ENCODE measurements around the gene OR13C8.
"Not testable (repeated sequence)": the region's sequence is repeated elsewhere in the genome, so short reads cannot be mapped to it uniquely, and the experiment has no call there.

OR13C8 gene, protein sequence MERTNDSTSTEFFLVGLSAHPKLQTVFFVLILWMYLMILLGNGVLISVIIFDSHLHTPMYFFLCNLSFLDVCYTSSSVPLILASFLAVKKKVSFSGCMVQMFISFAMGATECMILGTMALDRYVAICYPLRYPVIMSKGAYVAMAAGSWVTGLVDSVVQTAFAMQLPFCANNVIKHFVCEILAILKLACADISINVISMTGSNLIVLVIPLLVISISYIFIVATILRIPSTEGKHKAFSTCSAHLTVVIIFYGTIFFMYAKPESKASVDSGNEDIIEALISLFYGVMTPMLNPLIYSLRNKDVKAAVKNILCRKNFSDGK

GRCh38 chr9:104568868-104569267, at the start of gene OR13C8:
Gene OR13C8, plus strand, starts transcription at chr9:104569168. Its CDS starts 0 bp downstream, at chr9:104569168.
- DNase-seq, result no peak
- in situ Hi-C loops (cut with MboI; ENCODE audit: low pct_unique_long_range_greater_than_20kb, low sequenced_read_pairs), result no loop called here

- DNase-seq; in situ Hi-C loops (cut with MboI; ENCODE audit: low pct_unique_long_range_greater_than_20kb, low sequenced_read_pairs): not testable (repeated sequence)
These were observed 48.7 kb upstream of the OR13C8 start for GRCh38 chr9:104520241-104520640.

DNA sequence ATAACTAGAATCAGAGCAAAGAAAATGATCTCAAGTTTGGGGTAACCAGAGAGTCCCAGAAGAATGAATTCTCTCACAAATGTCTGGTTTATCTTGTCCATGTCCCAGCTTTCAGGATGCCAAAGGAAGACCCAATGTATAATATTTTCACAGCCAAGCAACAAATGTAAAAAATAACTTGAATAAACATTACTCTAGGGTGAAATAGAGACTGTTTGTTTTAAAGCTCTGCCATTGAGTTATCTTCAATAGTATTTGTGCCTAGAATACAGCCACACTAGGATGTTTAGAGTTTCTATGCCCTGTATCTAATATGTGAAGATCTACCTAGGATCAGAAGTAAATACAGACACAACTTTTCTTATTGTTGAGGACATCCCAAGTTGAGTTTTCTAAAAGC, 41.9 kb upstream of the OR13C8 start, which contains the start of gene OR13C4:
Gene OR13C4 (minus strand): TSS at position 101 of the 400 bp plus-strand sequence. CDS start 0 bp downstream, at position 101.
- DNase-seq, result no peak
- in situ Hi-C loops (cut with MboI; ENCODE audit: low pct_unique_long_range_greater_than_20kb, low sequenced_read_pairs), result no loop called here

DNA sequence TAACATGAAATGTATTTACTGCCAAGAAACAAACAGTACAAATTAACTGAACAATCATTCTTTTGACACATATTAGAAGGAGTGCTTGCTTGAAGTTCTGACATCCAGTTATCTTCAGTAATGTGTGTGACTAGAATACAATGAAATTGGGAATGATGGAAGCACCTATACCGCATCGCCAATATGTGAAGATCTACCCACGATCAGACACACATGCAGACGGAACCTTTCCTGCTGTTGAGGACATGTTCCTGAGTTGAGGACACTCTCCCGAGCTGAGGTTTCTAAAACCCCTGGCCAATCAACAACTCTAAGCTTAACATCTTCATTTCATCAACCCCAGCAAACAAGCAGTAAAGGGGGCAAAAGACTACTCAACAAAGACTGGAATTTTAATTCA, 32.2 kb upstream of the OR13C8 start, which contains the start of gene OR13C3:
Gene OR13C3 (minus strand): TSS at position 101 of the 400 bp plus-strand sequence. CDS start 133 bp downstream, outside the sequence.
- in situ Hi-C loops (cut with MboI; ENCODE audit: low pct_unique_long_range_greater_than_20kb, low sequenced_read_pairs), result no loop called here

DNA sequence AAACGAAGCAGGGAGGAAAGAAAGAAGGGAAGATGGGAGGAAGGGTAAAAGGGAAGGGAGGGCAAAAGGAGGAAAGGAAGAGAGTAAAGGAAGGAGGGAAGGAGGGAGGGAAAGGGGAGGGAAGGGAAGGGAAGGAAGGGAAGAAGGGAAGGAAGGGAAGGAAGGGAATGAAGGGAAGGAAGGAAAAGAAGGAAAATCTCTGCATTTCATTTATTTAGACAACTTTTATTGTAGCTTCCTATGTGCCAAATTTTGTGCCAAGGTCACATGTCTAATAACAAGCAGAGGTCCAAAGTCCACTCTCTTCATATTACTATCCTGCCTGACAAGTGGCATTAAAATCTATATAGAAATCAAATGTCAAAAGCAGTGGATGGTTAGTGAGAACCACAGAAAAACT, 29.7 kb upstream of the OR13C8 start:
- no peak for DNase-seq
- in situ Hi-C loops (cut with MboI; ENCODE audit: low pct_unique_long_range_greater_than_20kb, low sequenced_read_pairs), result no loop called here

More for the DNA sequence above, 32.2 kb upstream of the OR13C8 start, which contains the start of gene OR13C3:
- no peak for DNase-seq

GRCh38 chr9:104544644-104545043, 24.3 kb upstream of the OR13C8 start:
- no peak for DNase-seq
- in situ Hi-C loops (cut with MboI; ENCODE audit: low pct_unique_long_range_greater_than_20kb, low sequenced_read_pairs), result no loop called here

GRCh38 chr9:104553261-104553660, 15.7 kb upstream of the OR13C8 start:
- no peak for DNase-seq
- in situ Hi-C loops (cut with MboI; ENCODE audit: low pct_unique_long_range_greater_than_20kb, low sequenced_read_pairs), result no loop called here

DNA sequence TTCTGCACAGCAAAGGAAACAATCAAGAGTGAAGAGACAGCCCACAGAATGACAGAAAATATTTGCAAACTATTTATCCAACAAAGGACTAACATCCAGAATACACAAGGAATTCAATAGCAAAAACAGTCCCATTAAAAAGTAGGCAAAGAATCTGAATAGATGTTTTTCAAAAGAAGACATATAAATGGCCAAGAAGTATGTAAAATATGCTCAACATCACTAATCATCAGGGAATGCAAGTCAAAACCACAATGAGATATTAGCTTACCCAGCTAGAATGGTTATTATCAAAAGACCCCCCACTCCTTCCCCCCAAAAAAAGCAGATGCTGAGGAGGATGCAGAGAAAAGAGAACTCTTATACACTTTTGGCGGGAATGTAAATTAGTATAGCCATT, 13.4 kb upstream of the OR13C8 start:
- no peak for DNase-seq
- in situ Hi-C loops (cut with MboI; ENCODE audit: low pct_unique_long_range_greater_than_20kb, low sequenced_read_pairs), result no loop called here

DNA sequence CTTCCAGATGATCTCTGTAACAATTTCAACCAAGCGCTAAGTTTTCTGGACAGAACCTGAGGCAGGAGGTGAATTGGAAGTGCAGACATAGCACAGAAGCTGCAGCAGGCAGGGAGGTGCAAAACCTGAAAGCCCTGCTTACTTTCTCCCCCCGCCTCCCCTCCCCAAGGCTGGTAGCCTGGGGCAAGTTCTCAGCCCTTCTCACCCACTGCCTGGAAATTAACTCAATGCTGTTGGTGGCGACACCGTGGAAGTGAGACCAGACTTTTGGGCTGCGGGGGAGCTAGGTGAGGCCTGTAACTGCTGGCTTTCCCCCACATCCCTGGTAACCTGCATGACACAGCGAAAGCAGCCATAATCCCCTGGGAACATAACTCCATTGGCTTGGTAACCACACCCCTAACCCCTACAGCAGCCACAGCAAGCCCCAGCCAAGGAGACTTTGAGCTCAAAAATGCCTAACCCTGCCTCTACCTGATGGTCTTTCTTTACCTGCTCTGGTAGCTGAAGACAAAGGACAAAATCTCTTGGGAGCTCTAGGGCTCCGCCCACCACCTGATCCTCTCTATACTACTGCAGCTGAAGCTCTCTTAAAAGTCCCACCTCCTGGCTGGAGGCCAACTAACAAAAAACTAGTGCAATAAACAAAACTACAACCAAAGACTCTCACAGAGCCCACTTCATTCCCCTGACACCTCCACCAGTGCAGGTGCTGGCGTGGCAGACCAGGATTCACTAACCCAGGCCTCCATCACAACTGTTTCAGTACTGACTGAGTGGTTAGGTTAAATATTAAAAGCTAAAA, 11.9 kb upstream of the OR13C8 start:
- in situ Hi-C loops (cut with MboI; ENCODE audit: low pct_unique_long_range_greater_than_20kb, low sequenced_read_pairs), result no loop called here
- no peak for DNase-seq

- in situ Hi-C loops (cut with MboI; ENCODE audit: low pct_unique_long_range_greater_than_20kb, low sequenced_read_pairs), result no loop called here
- no peak for DNase-seq
These were observed 4.6 kb upstream of the OR13C8 start for GRCh38 chr9:104564358-104564757.

DNA sequence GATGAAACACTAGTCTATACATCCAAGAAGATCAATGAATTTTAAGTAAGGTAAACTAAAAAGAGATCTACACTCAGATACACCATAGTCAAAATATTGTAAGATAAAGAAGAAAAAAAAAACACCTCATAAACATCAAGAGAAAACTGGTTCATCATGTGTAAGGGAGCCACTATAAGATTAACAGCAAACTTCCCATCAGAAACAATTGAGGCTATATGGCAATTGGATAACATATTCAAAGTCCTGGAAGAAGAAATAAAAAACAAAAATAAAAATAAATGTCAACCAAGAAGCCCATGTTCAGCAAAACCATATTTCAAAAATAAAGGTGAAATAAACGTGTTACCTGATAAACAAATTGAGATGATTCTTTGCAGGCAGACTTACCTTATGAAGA, 3.6 kb downstream of the OR13C8 start:
- in situ Hi-C loops (cut with MboI; ENCODE audit: low pct_unique_long_range_greater_than_20kb, low sequenced_read_pairs), result no loop called here
- DNase-seq, result no peak

- DNase-seq, result no peak
- in situ Hi-C loops (cut with MboI; ENCODE audit: low pct_unique_long_range_greater_than_20kb, low sequenced_read_pairs), result no loop called here
These were observed 6.5 kb downstream of the OR13C8 start for GRCh38 chr9:104575456-104575855.

DNA sequence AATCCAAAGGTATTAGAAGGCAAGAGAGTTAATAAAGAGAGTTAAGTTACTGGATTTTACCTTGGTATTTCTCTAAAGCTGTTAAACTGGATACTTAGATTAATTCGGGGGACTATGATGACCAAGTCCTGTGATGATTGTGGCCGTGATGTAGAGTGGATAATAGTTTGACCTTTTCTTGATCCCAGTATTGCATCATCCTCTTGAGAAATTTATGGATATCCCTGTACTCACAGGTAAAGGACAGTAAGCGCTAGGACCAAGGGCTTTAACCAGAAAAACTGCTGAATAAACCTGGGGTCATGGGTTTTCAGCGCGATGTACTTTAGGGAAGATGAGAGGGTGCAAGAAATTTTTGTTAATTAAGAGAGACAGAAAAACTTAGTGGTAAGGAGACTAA, 8.3 kb downstream of the OR13C8 start:
- no peak for DNase-seq
- in situ Hi-C loops (cut with MboI; ENCODE audit: low pct_unique_long_range_greater_than_20kb, low sequenced_read_pairs), result no loop called here

DNA sequence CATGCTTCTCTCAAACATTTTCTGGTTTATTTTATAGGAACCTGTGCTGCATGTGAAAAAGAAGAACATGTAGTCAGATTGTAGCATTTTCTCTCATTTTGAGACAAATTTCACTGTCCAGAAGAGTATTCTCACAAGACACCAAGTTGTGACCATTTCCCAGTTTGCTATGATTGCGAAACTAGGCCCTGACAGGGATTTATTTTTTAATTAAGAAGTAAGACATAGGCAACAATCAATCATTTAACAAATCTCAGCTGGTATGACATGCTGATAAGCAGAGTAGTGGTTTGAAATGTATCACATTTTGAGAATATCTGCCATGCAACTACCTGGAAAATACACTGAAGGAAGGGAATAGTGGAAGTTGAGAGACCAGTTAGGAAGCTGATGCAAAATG, 11.6 kb downstream of the OR13C8 start:
- DNase-seq, result no peak
- in situ Hi-C loops (cut with MboI; ENCODE audit: low pct_unique_long_range_greater_than_20kb, low sequenced_read_pairs), result no loop called here

- DNase-seq, result no peak
- in situ Hi-C loops (cut with MboI; ENCODE audit: low pct_unique_long_range_greater_than_20kb, low sequenced_read_pairs), result no loop called here
These were observed 17.7 kb downstream of the OR13C8 start for GRCh38 chr9:104586496-104587180.

DNA sequence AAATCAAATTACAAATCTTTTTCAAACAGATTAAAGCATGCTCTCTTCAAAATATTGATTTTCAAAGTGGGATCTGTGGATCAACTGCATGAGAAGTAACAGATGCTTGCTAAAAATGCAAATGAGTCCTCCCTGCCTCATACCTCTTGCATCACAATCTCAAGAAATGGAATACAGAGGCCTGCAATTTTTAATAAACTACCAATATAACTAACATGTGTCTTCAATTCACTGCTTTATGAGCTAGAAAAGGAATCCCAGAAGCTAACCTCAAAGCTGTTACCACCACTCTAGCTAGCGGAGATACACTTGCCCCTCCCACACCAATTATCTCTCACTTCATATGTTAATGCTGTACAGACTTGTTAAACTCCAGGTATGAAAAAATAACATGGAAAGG, 20.7 kb downstream of the OR13C8 start:
- in situ Hi-C loops (cut with MboI; ENCODE audit: low pct_unique_long_range_greater_than_20kb, low sequenced_read_pairs), result no loop called here

DNA sequence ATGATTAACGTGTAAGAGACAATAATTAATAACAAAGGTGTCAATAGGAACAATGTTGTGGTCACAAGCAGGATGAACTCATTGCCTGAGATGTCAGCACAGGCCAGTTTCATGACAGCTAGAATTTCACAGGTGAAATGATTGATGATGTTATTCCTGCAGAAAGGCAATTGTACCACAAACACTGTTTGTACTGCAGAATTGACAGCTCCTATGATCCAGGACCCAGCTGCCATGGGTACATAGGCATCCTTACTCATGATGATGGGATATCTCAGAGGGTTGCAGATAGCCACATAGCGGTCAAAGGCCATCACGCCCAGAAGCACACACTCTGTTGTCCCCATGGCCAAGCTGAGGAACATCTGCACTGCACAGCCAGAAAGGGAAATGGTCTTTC, 29.8 kb downstream of the OR13C8 start:
- in situ Hi-C loops (cut with MboI; ENCODE audit: low pct_unique_long_range_greater_than_20kb, low sequenced_read_pairs); DNase-seq: not testable (repeated sequence)

More for the DNA sequence above, 20.7 kb downstream of the OR13C8 start:
- DNase-seq, result no peak

DNA sequence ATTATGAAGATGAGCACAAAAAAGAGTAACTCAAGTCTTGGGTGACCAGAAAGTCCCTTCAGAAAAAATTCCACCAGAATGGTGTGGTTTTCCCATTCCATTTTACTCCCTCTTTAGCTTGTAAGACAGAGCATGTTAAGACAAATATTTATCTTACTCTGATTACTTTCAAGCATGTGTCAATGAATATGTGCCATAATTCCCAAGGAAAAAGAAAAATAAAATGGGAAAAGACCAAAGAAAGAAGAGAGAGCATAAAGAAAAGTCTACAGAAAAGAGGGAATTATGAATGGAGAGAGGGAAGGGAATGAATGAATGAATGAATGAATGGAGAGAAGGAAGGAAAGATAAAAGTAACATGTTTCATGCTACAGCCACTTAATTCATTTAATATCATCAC, 30.3 kb downstream of the OR13C8 start, which contains the start of gene OR13C5:
Gene OR13C5 (minus strand): TSS at position 101 of the 400 bp plus-strand sequence. CDS start 0 bp downstream, at position 101.
- in situ Hi-C loops (cut with MboI; ENCODE audit: low pct_unique_long_range_greater_than_20kb, low sequenced_read_pairs); DNase-seq: not testable (repeated sequence)

DNA sequence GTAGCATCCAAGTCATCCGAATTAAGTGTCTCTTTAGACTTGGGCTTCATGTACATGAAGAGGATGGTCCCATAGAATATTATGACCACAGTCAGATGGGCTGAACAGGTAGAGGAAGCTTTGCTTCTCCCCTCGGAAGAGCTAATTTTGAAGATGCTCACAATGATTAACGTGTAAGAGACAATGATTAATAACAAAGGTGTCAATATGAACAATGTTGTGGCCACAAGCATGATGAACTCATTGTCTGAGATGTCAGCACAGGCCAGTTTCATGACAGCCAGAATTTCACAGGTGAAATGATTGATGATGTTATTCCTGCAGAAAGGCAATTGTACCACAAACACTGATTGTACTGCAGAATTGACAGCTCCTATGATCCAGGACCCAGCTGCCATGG, 35.8 kb downstream of the OR13C8 start:
- in situ Hi-C loops (cut with MboI; ENCODE audit: low pct_unique_long_range_greater_than_20kb, low sequenced_read_pairs), result no loop called here
- no peak for DNase-seq
